Trophoblast cell (in vitro differentiated cells and primary cell): Measurements from ENCODE around the gene SLC45A3.

ENCODE experiments used
- DNase-seq, 2 donors: peaks; one replicate each; pipeline ENCODE4 v3.0.0-alpha.2; 2016
- H2AFZ ChIP-seq: 2 replicates; pipeline ENCODE4 v1.6.1; 2013; ENCODE audit warnings: low read length, moderate library complexity, mild to moderate bottlenecking; ENCODE audit not compliant: insufficient read depth, poor library complexity
- H2AK5ac ChIP-seq: 2 replicates; pipeline ENCODE4 v1.6.1; 2013; ENCODE audit warnings: mild to moderate bottlenecking, low read length
- H2BK120ac ChIP-seq: 2 replicates; pipeline ENCODE4 v1.6.1; 2013; ENCODE audit warnings: low read length, mild to moderate bottlenecking, moderate library complexity; ENCODE audit not compliant: insufficient read depth, poor library complexity
- H2BK12ac ChIP-seq: 2 replicates; pipeline ENCODE4 v1.6.1; 2013; ENCODE audit warnings: mild to moderate bottlenecking, low read length, moderate library complexity
- H2BK5ac ChIP-seq: 2 replicates; pipeline ENCODE4 v1.6.1; 2013; ENCODE audit warnings: low read length, low read depth, moderate library complexity, mild to moderate bottlenecking; ENCODE audit not compliant: poor library complexity
- H3K14ac ChIP-seq: 2 replicates; pipeline ENCODE4 v1.6.1; 2013; ENCODE audit warnings: mild to moderate bottlenecking, low read length
- H3K18ac ChIP-seq: 2 replicates; pipeline ENCODE4 v1.6.1; 2013; ENCODE audit warnings: mild to moderate bottlenecking, low read length
- H3K23ac ChIP-seq: 2 replicates; pipeline ENCODE4 v1.6.1; 2013; ENCODE audit warnings: low read length
- H3K27ac ChIP-seq: 2 replicates; pipeline ENCODE4 v1.5.1; 2013; ENCODE audit warnings: low read depth, mild to moderate bottlenecking, inconsistent platforms, low read length, moderate library complexity
- H3K27me3 ChIP-seq: 2 replicates; pipeline ENCODE4 v1.6.1; 2013; ENCODE audit warnings: inconsistent platforms, mild to moderate bottlenecking, low read length, moderate library complexity; ENCODE audit not compliant: insufficient read depth
- H3K36me3 ChIP-seq, 2 experiments: 1 replicate in 1 of 2; 2 replicates in 1 of 2; pipeline ENCODE4 v1.6.1; 2013; ENCODE audit warnings: low read length in 2 of 2, mild to moderate bottlenecking in 2 of 2, moderate library complexity in 1 of 2; ENCODE audit not compliant: insufficient read depth in 2 of 2, control insufficient read depth in 1 of 2
- H3K4ac ChIP-seq: 2 replicates; pipeline ENCODE4 v1.6.1; 2013; ENCODE audit warnings: low read depth, mild to moderate bottlenecking, low read length, moderate library complexity
- H3K4me1 ChIP-seq, 2 experiments: 1 replicate in 1 of 2; 2 replicates in 1 of 2; pipeline ENCODE4 v1.6.1; 2013; ENCODE audit warnings: low read length in 2 of 2, mild to moderate bottlenecking in 2 of 2, moderate library complexity in 1 of 2; ENCODE audit not compliant: insufficient read depth in 2 of 2, control insufficient read depth in 1 of 2
- H3K4me2 ChIP-seq: 2 replicates; pipeline ENCODE4 v1.6.1; 2013; ENCODE audit warnings: inconsistent platforms, mild to moderate bottlenecking, low read length, moderate library complexity
- H3K4me3 ChIP-seq: 2 replicates; pipeline ENCODE4 v1.5.1; 2013; ENCODE audit warnings: mild to moderate bottlenecking, low read depth, low read length, inconsistent platforms
- H3K79me1 ChIP-seq: one replicate; pipeline ENCODE4 v1.6.1; 2013; ENCODE audit warnings: low read length
- H3K79me2 ChIP-seq: 2 replicates; pipeline ENCODE4 v1.6.1; 2013; ENCODE audit warnings: low read length, mild to moderate bottlenecking; ENCODE audit not compliant: control insufficient read depth, insufficient read depth, poor library complexity
- H3K9ac ChIP-seq: 2 replicates; pipeline ENCODE4 v1.6.1; 2013; ENCODE audit warnings: mild to moderate bottlenecking, low read length
- H3K9me3 ChIP-seq: 2 replicates; pipeline ENCODE4 v1.6.1; 2013; ENCODE audit warnings: low read depth, mild to moderate bottlenecking, control low read depth, inconsistent platforms, low read length; ENCODE audit not compliant: insufficient read depth
- H4K12ac ChIP-seq: 2 replicates; pipeline ENCODE4 v1.6.1; 2013; ENCODE audit warnings: low read depth, mild to moderate bottlenecking, low read length, moderate library complexity
- H4K8ac ChIP-seq: 2 replicates; pipeline ENCODE4 v1.6.1; 2013; ENCODE audit warnings: low read depth, mild to moderate bottlenecking, low read length, moderate library complexity
- H4K91ac ChIP-seq: one replicate; pipeline ENCODE4 v1.6.1; 2013; ENCODE audit warnings: low read depth, mild to moderate bottlenecking, low read length, moderate library complexity
- whole genome bisulfite sequencing: extraction: QIAGEN DNeasy Blood & Tissue Kit; methylation state at CpG from one replicate; pipeline ENCODE4 v1.1.7; 2013; ENCODE audit warnings: missing lambda C conversion rate; ENCODE audit not compliant: insufficient read length, insufficient coverage; ENCODE audit errors: extremely low coverage; 5-methylcytosine and 5-hydroxymethylcytosine counted together

The SLC45A3 gene

DNA sequence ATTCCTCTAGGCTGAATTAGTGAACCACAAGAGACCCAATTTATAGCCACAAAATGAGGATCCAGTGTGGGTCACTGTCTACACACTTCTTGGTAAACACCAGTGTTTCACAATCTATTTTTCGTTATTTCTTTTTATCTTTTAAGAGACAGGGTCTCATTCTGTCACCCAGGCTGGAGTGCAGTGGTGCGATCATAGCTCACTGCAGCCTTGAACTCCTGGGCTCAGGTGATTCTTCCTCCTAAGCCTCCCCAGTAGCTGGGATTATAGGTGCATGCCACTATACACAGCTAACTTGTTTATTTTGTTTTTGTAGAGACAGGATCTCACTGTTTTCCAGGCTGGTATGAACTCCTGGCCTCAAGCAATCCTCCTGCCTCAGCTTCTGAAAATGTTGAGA lies 29.3 kb upstream of the SLC45A3 start:
- Histone ChIP-seq H3K4me2 (no peak overlapping the region), H3K36me3 (peaks cover 0 to 9% of the 10 kb centered on the region in 2 experiments), H3K4me3 (no peak overlapping the region), H2AFZ (no peak overlapping the region), H4K12ac (no peak overlapping the region), H3K23ac (no peak overlapping the region), H3K9me3 (no peaks in the 10 kb centered on the region), H3K4me1 (no peaks in the 10 kb centered on the region), H3K27me3 (no peaks in the 10 kb centered on the region), H3K79me1 (no peaks in the 10 kb centered on the region), H3K14ac (no peak overlapping the region), H2BK5ac (no peak overlapping the region), H3K9ac (no peak overlapping the region), H3K27ac (no peak overlapping the region), H4K91ac (no peak overlapping the region), H2BK12ac (no peak overlapping the region), H3K18ac (no peak overlapping the region), H4K8ac (no peak overlapping the region), H2BK120ac (no peak overlapping the region), H3K79me2 (no peaks in the 10 kb centered on the region), H3K4ac (no peak overlapping the region), H2AK5ac (no peak overlapping the region)
- no CpG with 5 or more reads among the region's 2 CpGs for WGBS
- DNase-seq, result no peak

DNA sequence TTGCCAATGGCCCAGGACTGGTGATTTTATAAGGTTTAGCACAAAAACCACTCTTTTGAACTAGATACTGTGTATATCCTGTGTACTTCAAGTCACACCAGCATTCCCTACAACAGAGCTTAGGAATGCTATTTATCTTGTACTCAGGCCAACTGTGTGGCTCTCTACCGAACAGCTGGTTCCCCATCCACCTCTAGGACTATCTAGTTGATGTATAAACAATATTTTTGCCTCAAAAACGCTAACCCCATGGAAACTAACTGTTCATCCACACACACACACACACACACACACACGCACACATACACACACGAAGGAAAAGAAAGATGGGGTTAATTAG lies 28.7 kb upstream of the SLC45A3 start:
- Histone ChIP-seq H2BK5ac (no peak overlapping the region), H3K79me1 (no peaks in the 10 kb centered on the region), H3K4ac (no peak overlapping the region), H2AFZ (no peak overlapping the region), H3K9ac (no peak overlapping the region), H3K14ac (no peak overlapping the region), H2BK120ac (no peak overlapping the region), H3K79me2 (no peaks in the 10 kb centered on the region), H3K27me3 (no peaks in the 10 kb centered on the region), H3K23ac (no peak overlapping the region), H3K18ac (no peak overlapping the region), H3K27ac (no peak overlapping the region), H3K36me3 (peaks cover 1 to 13% of the 10 kb centered on the region in 2 experiments), H2AK5ac (no peak overlapping the region), H2BK12ac (no peak overlapping the region), H3K4me2 (no peak overlapping the region), H4K8ac (no peak overlapping the region), H4K91ac (no peak overlapping the region), H3K4me1 (no peaks in the 10 kb centered on the region), H3K9me3 (peaks cover 1% of the 10 kb centered on the region), H4K12ac (no peak overlapping the region), H3K4me3 (no peak overlapping the region)
- no peak for DNase-seq
- WGBS, result no CpG with 5 or more reads among the region's 4 CpGs

DNA sequence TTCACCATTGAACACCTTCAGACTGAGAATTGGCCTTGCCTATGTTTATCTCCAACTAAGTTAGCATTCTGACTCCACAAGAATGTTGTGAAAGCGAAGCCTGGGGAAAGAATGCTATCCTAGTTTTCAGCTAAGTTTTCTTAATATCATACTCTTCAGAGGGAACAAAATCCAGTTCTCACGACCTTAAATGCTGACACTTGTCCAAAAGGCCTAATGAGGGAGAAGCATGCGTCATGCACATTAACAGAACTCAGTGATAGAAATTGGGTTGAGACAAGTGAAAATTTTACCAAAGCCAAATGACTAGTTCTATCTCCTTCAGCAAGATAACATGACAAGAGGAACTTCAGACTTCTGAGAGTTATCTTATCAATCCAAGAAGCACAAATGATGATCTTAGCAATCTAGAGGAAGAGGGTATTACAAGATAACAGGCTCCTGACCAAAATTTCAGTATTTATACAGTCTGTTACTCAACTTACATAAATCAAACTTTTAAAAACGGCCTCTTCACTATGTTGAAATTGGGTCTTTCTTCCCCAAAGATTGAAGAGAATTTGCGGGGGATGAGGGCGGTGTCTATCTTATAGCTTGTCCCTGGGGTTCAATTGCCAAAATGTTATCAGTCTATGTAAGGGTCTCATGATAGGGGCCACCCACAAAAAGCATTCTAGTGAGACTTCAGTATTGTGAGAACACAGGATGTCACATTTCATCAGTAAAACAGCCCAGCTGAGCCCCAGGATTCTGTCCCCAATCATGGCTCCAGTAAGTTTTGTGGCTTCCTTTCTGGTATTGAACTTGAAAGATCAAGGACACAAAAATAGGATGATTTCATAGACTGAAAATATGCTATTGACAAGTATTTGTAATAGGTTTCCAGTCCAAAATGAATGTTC lies 26.5 kb upstream of the SLC45A3 start:
- H3K27me3 ChIP-seq, result no peaks in the 10 kb centered on the region
- DNase-seq, result no peak
- no peak overlapping the region for H3K14ac ChIP-seq
- no peak overlapping the region for H4K91ac ChIP-seq
- H2BK5ac ChIP-seq, result no peak overlapping the region
- H3K79me2 ChIP-seq, result no peaks in the 10 kb centered on the region
- H4K8ac ChIP-seq, result no peak overlapping the region
- no peak overlapping the region for H2BK120ac ChIP-seq
- H3K79me1 ChIP-seq, result no peaks in the 10 kb centered on the region
- H2AFZ ChIP-seq, result no peak overlapping the region
- H3K23ac ChIP-seq, result no peak overlapping the region
- H2AK5ac ChIP-seq, result no peak overlapping the region
- no peak overlapping the region for H3K4ac ChIP-seq
- H2BK12ac ChIP-seq, result no peak overlapping the region
- H3K36me3 ChIP-seq, result peaks cover 5 to 23% of the 10 kb centered on the region in 2 experiments
- H3K4me3 ChIP-seq, result no peak overlapping the region
- H4K12ac ChIP-seq, result no peak overlapping the region
- peaks cover 2% of the 10 kb centered on the region for H3K9me3 ChIP-seq
- H3K27ac ChIP-seq, result no peak overlapping the region
- H3K18ac ChIP-seq, result no peak overlapping the region
- no peak overlapping the region for H3K4me2 ChIP-seq
- H3K9ac ChIP-seq, result no peak overlapping the region
- no CpG with 5 or more reads among the region's 6 CpGs for WGBS
- no peaks in the 10 kb centered on the region for H3K4me1 ChIP-seq

DNA sequence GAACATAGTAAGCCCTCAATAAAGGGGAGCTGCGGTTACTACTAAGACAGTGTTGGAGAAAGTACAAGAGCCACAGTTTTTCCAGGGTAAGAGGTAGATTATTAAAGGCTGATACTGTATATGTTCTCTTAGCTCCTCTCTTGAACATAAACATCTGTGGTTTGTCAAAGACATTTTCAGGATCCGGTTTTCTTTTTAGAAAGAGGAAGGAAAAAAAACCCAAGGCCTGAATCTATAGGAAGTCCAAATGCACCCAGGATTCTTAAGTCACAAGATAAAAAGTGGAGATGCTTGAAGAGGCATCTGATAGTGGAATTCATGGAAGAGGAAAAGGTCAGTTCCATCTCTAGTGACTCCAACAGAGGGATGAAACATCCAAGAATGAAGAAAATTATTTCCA lies 24.6 kb upstream of the SLC45A3 start:
- no peak overlapping the region for H4K8ac ChIP-seq
- H2AFZ ChIP-seq, result no peak overlapping the region
- H4K91ac ChIP-seq, result no peak overlapping the region
- no peak overlapping the region for H3K18ac ChIP-seq
- no peak overlapping the region for H2BK5ac ChIP-seq
- H3K14ac ChIP-seq, result no peak overlapping the region
- no peak overlapping the region for H3K23ac ChIP-seq
- no peak overlapping the region for H3K4ac ChIP-seq
- H3K4me1 ChIP-seq, result no peaks in the 10 kb centered on the region
- H3K9ac ChIP-seq, result no peak overlapping the region
- peaks cover 8 to 27% of the 10 kb centered on the region in 2 experiments for H3K36me3 ChIP-seq
- no peaks in the 10 kb centered on the region for H3K79me2 ChIP-seq
- no CpG with 5 or more reads among the region's 2 CpGs for WGBS
- no peak overlapping the region for H3K4me2 ChIP-seq
- H3K9me3 ChIP-seq, result peaks cover 2% of the 10 kb centered on the region
- no peaks in the 10 kb centered on the region for H3K79me1 ChIP-seq
- no peak overlapping the region for H2BK120ac ChIP-seq
- no peak for DNase-seq
- no peak overlapping the region for H3K4me3 ChIP-seq
- no peaks in the 10 kb centered on the region for H3K27me3 ChIP-seq
- no peak overlapping the region for H3K27ac ChIP-seq
- H2BK12ac ChIP-seq, result no peak overlapping the region
- H4K12ac ChIP-seq, result no peak overlapping the region
- no peak overlapping the region for H2AK5ac ChIP-seq
